ENCODE results near the gene MYO10.
"Not testable (repeated sequence)": the region's sequence is repeated elsewhere in the genome, so short reads cannot be mapped to it uniquely, and the experiment has no call there.

MYO10 gene

GRCh38 chr5:16936150-16936988, at the start of gene MYO10:
TSS of gene MYO10 (minus strand) at chr5:16936288. CDS start at chr5:16935808, 480 bp downstream.
- TF ChIP-seq CTCF (IDR thresholded peaks at IDR 0.05) = no peak
- Mint-ChIP-seq H3K4me3 (peak within 1 kb of the TSS; percentile 98), H3K4me1 (peaks cover 61% of the 10 kb centered on the region), H3K9me3 (no peaks in the 10 kb centered on the region), H3K27me3 (ENCODE audit: low read depth, poor library complexity) (peaks cover 29% of the 10 kb centered on the region), H3K36me3 (ENCODE audit: low read depth) (no peaks in the 10 kb centered on the region), H3K27ac (peak within 1 kb of the TSS; percentile 98)
- DNase-seq = peak; percentile 98

GRCh38 chr5:16985304-16985703, 49.2 kb upstream of the MYO10 start:
- H3K27me3 Mint-ChIP-seq (ENCODE audit: low read depth, poor library complexity); DNase-seq; H3K36me3 Mint-ChIP-seq (ENCODE audit: low read depth); H3K27ac Mint-ChIP-seq; H3K4me3 Mint-ChIP-seq; H3K9me3 Mint-ChIP-seq: not testable (repeated sequence)
- H3K4me1 Mint-ChIP-seq = peaks cover 41% of the 10 kb centered on the region

GRCh38 chr5:16983972-16984371, 47.9 kb upstream of the MYO10 start:
- peaks cover 35% of the 10 kb centered on the region for H3K4me1 Mint-ChIP-seq
- no peak overlapping the region for H3K4me3 Mint-ChIP-seq
- no peak for TF ChIP-seq CTCF (IDR thresholded peaks at IDR 0.05)

GRCh38 chr5:16983022-16983639, 47.0 kb upstream of the MYO10 start:
- no peak for DNase-seq
- Mint-ChIP-seq H3K9me3 (peaks cover 5% of the 10 kb centered on the region), H3K36me3 (ENCODE audit: low read depth) (no peaks in the 10 kb centered on the region), H3K27me3 (ENCODE audit: low read depth, poor library complexity) (peaks cover 8% of the 10 kb centered on the region), H3K4me1 (peaks cover 29% of the 10 kb centered on the region), H3K27ac (peak overlapping the region; percentile 79), H3K4me3 (no peak overlapping the region)
- TF ChIP-seq CTCF (IDR thresholded peaks at IDR 0.05) = no peak

More at GRCh38 chr5:16983972-16984371, 47.9 kb upstream of the MYO10 start:
- Mint-ChIP-seq H3K27me3 (ENCODE audit: low read depth, poor library complexity) (peaks cover 8% of the 10 kb centered on the region), H3K27ac (no peak overlapping the region), H3K9me3 (peaks cover 5% of the 10 kb centered on the region), H3K36me3 (ENCODE audit: low read depth) (no peaks in the 10 kb centered on the region)
- no peak for DNase-seq

- Mint-ChIP-seq H3K4me3 (no peak overlapping the region), H3K27ac (no peak overlapping the region), H3K27me3 (ENCODE audit: low read depth, poor library complexity) (peaks cover 7% of the 10 kb centered on the region), H3K4me1 (peaks cover 21% of the 10 kb centered on the region), H3K36me3 (ENCODE audit: low read depth) (no peaks in the 10 kb centered on the region), H3K9me3 (peaks cover 6% of the 10 kb centered on the region)
- DNase-seq = no peak
- no peak for TF ChIP-seq CTCF (IDR thresholded peaks at IDR 0.05)
These were observed 45.6 kb upstream of the MYO10 start for GRCh38 chr5:16981700-16982099.

GRCh38 chr5:16980983-16981382, 44.9 kb upstream of the MYO10 start:
- Mint-ChIP-seq H3K4me1 (peaks cover 14% of the 10 kb centered on the region), H3K36me3 (ENCODE audit: low read depth) (no peaks in the 10 kb centered on the region), H3K27ac (no peak overlapping the region), H3K27me3 (ENCODE audit: low read depth, poor library complexity) (peaks cover 7% of the 10 kb centered on the region), H3K9me3 (peaks cover 12% of the 10 kb centered on the region), H3K4me3 (no peak overlapping the region)
- TF ChIP-seq CTCF (IDR thresholded peaks at IDR 0.05) = no peak
- no peak for DNase-seq
